MV-4-11 (cell line): ENCODE data around the gene SPATA45.

Experiments
- DNase-seq: peaks from one replicate; lab custom pipeline; 2025; lab: John Stamatoyannopoulos, UW

Gene SPATA45

GRCh38 chr1:212780759-212781158, 66.7 kb downstream of the SPATA45 start:
- no peak for DNase-seq
